Transverse colon (tissue), 3 donors: ENCODE measurements around the gene TLN1.

Experiments used
- EP300 ChIP-seq: sonication (generic); formaldehyde crosslinking; IDR thresholded peaks from one replicate; pipeline ENCODE4 v1.6.1; 2017; ENCODE audit warnings: antibody characterized with exemption, low read depth
- POLR2A ChIP-seq: fragments of 450-650 bp; IDR thresholded peaks from one replicate; pipeline ENCODE4 v1.6.1; 2016; ENCODE audit warnings: antibody characterized with exemption, mild to moderate bottlenecking, moderate library complexity
- TF ChIP-seq, protein P1 (sequence below), 5 experiments: fragments of 200-600 bp in 3 of 5; fragments of 450-650 bp in 2 of 5; sonication (generic) in 3 of 5; IDR thresholded peaks; 1 replicate in 2 of 5; 2 replicates in 3 of 5; pipeline ENCODE4 v1.5.1; 2016 to 2017; ENCODE audit warnings: antibody characterized with exemption in 5 of 5, inconsistent platforms in 3 of 5, mild to moderate bottlenecking in 2 of 5, moderate library complexity in 1 of 5

DNA sequence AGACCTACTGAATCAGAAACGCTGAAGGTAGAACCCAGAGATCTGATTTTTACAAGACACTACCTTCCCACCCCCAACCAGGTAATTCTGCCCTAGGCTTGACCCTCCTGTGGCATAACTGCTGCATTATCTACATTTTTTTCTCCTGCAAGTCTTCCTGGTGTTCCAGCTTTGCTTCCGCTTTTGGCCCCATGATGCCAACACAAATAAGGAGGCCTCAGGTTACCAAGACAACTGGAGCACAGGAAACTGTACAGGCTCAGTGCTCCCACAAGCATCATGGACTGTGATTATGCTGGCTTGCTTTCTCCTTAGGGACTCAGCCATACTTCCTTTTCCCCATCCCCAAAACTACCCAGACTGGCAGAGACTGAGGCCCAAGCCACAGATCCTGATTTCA is 28.7 kb upstream of the TLN1 start:
- no peak for TF ChIP-seq POLR2A
- TF ChIP-seq, protein P1, sequence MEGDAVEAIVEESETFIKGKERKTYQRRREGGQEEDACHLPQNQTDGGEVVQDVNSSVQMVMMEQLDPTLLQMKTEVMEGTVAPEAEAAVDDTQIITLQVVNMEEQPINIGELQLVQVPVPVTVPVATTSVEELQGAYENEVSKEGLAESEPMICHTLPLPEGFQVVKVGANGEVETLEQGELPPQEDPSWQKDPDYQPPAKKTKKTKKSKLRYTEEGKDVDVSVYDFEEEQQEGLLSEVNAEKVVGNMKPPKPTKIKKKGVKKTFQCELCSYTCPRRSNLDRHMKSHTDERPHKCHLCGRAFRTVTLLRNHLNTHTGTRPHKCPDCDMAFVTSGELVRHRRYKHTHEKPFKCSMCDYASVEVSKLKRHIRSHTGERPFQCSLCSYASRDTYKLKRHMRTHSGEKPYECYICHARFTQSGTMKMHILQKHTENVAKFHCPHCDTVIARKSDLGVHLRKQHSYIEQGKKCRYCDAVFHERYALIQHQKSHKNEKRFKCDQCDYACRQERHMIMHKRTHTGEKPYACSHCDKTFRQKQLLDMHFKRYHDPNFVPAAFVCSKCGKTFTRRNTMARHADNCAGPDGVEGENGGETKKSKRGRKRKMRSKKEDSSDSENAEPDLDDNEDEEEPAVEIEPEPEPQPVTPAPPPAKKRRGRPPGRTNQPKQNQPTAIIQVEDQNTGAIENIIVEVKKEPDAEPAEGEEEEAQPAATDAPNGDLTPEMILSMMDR (IDR thresholded peaks at IDR 0.05): no peak
- no peak for TF ChIP-seq EP300
